HL-60 (cell line): ENCODE measurements around the gene DSTYK.

Experiments used
- DNase-seq, 2 experiments: peaks; one replicate each; pipeline ENCODE4 v3.0.0-alpha.2; 2010 to 2020; ENCODE audit warnings: low read depth in 1 of 2, low spot score in 1 of 2
- H3K27ac ChIP-seq: fragments of 250-450 bp; sonication (Bioruptor Pico); replicated peaks from 2 replicates; pipeline ENCODE4 v1.5.1; 2020; ENCODE audit warnings: mild to moderate bottlenecking, moderate library complexity
- H3K27me3 ChIP-seq: fragments of 250-450 bp; sonication (Bioruptor Pico); 2 replicates; pipeline ENCODE4 v1.5.1; 2021; ENCODE audit warnings: mild to moderate bottlenecking, moderate library complexity; ENCODE audit not compliant: insufficient read depth, poor library complexity, severe bottlenecking
- H3K4me3 ChIP-seq: replicated peaks from 2 replicates; pipeline ENCODE4 v1.5.1; 2011; ENCODE audit warnings: mild to moderate bottlenecking, control low read depth, low read length; ENCODE audit not compliant: insufficient read depth
- CTCF ChIP-seq: IDR thresholded peaks from one replicate; pipeline ENCODE4 v1.5.1; 2011; ENCODE audit warnings: low read length, control low read depth, inconsistent platforms; ENCODE audit not compliant: insufficient read depth
- GABPA ChIP-seq: IDR thresholded peaks from 2 replicates; pipeline ENCODE4 v1.6.1; 2012; ENCODE audit warnings: low read depth
- POLR2AphosphoS5 ChIP-seq: IDR thresholded peaks from 2 replicates; pipeline ENCODE4 v1.6.1; 2012; ENCODE audit warnings: low read depth
- REST ChIP-seq: IDR thresholded peaks from 2 replicates; pipeline ENCODE4 v1.6.1; 2012; ENCODE audit warnings: low read depth; ENCODE audit not compliant: insufficient replicate concordance
- SPI1 ChIP-seq: IDR thresholded peaks from 2 replicates; pipeline ENCODE4 v1.6.1; 2012; ENCODE audit warnings: low read depth, mild to moderate bottlenecking, borderline replicate concordance

Gene DSTYK

GRCh38 chr1:205109711-205110110 is 101.8 kb downstream of the DSTYK start:
- H3K27me3 ChIP-seq, result no peaks in the 10 kb centered on the region
- H3K4me3 ChIP-seq, result no peak overlapping the region
- TF ChIP-seq POLR2AphosphoS5, result no peak
- TF ChIP-seq GABPA, result no peak
- no peak for TF ChIP-seq SPI1
- no peak for TF ChIP-seq REST
- TF ChIP-seq CTCF, result no peak
- no peak for DNase-seq
- H3K27ac ChIP-seq, result no peak overlapping the region

GRCh38 chr1:205109269-205109668 is 102.2 kb downstream of the DSTYK start:
- TF ChIP-seq SPI1 (no peak), REST (no peak), POLR2AphosphoS5 (no peak), GABPA (no peak), CTCF (no peak)
- no peak overlapping the region for H3K4me3 ChIP-seq
- no peak overlapping the region for H3K27ac ChIP-seq
- H3K27me3 ChIP-seq, result no peaks in the 10 kb centered on the region
- DNase-seq, result no peak

- Histone ChIP-seq H3K27me3 (no peaks in the 10 kb centered on the region), H3K27ac (no peak overlapping the region), H3K4me3 (no peak overlapping the region)
- no peak for TF ChIP-seq SPI1
- TF ChIP-seq CTCF, result no peak
- no peak for TF ChIP-seq POLR2AphosphoS5
- DNase-seq, result no peak
Observed at GRCh38 chr1:205108464-205108863, 103.0 kb downstream of the DSTYK start.

GRCh38 chr1:205107327-205107726 is 104.2 kb downstream of the DSTYK start:
- Histone ChIP-seq H3K27ac (no peak overlapping the region), H3K4me3 (no peak overlapping the region), H3K27me3 (no peaks in the 10 kb centered on the region)
- DNase-seq, result no peak
- TF ChIP-seq CTCF (no peak), REST (no peak), POLR2AphosphoS5 (no peak), GABPA (no peak), SPI1 (no peak)
